ENCODE results near the gene NMU.

GRCh38 chr4:55568905-55569504, 67.1 kb downstream of the NMU start:
- no peak for TF ChIP-seq CTCF (IDR thresholded peaks at IDR 0.05)
- no peak for TF ChIP-seq POLR2A (IDR thresholded peaks at IDR 0.05)
